Fibroblast of the aortic adventitia (primary cell): ENCODE data around the gene AMPD2. TPM values are rescaled to one million over a fixed set of nuclear protein-coding genes. Genes with fewer than 3 reads are reported as not detected.
A peak's percentile ranks its signal among the peaks of the same experiment; 100 is the strongest.

ENCODE experiments used
- DNase-seq: peaks from one replicate; pipeline ENCODE4 v3.0.0-alpha.2; 2010; ENCODE audit warnings: low read depth
- H3K4me3 ChIP-seq: 2 replicates; pipeline ENCODE4 v1.5.1; 2011; ENCODE audit warnings: low read depth, mild to moderate bottlenecking, control low read depth, low read length, moderate library complexity
- CTCF ChIP-seq: IDR thresholded peaks from 2 replicates; pipeline ENCODE4 v1.5.1; 2011; ENCODE audit warnings: mild to moderate bottlenecking, low read length, control low read depth, inconsistent platforms; ENCODE audit not compliant: insufficient read depth
- total RNA-seq: library from RNA; depleted of rRNA; stranded (reverse); fragments of >200 nt; gene quantifications from 2 replicates; pipeline ENCODE4 v1.2.3, GENCODE V29; 2012; ENCODE audit warnings: low replicate concordance

AMPD2 gene
- total RNA-seq, 1 donor, result 67.2 TPM

- DNase-seq, result no peak
- H3K4me3 ChIP-seq, result no peak overlapping the region
- TF ChIP-seq CTCF, result no peak
These were observed 34.9 kb upstream of the AMPD2 start for GRCh38 chr1:109584766-109585165.

DNA sequence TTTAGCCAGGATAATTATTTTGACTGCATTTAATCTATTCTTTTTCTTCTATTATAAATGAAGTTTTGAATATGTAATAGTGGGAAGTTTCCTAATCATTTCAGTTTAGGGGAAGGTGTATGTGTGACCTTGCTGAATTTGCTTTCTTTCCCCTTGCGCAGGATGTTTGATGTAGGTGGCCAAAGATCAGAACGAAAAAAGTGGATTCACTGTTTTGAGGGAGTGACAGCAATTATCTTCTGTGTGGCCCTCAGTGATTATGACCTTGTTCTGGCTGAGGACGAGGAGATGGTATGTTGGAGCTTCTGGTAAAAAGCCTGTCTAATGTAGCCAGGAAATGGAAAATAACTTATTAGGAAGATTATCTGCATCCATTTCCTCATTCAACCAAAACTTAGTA, 33.6 kb upstream of the AMPD2 start:
- H3K4me3 ChIP-seq, result no peak overlapping the region
- DNase-seq, result no peak
- TF ChIP-seq CTCF, result no peak

DNA sequence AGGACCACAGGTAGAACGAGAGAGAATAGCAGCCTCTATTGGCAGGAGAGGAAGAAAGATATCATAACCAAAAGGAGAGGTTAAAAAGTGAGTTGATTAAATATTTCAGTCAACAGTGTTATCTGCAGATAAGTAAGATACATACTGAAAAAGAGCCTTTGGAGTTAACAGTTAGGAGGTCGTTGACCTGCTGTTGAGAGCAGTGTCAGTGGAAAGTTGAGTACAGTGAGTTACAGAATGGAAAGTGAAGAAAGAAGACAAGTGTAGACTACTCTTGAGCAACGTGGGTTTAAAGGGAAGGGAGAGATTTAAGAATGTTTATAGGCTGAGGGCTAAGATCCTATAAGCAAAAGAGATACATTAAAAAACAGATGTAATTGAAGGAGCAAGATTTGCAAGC, 30.5 kb upstream of the AMPD2 start:
- DNase-seq, result no peak
- TF ChIP-seq CTCF, result no peak
- no peak overlapping the region for H3K4me3 ChIP-seq

DNA sequence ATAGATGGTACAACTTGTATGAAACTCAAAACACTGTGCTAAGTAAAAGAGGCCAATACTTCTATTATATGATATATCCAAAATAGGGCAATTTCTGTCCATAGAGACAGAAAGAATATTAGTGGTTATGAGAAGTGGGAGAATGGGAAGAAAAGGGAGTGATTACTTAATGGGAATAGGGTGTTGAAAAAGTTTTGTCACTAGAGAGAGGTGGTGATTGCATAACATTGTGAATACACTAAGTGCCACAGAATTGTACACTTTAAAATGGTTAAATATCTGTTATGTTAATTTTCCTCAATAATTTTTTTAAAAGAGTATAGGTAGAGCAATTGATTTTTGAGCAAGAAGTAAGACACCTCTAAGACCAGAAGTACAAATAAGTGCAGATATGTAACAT, 30.0 kb upstream of the AMPD2 start:
- TF ChIP-seq CTCF, result no peak
- no peak overlapping the region for H3K4me3 ChIP-seq
- no peak for DNase-seq

- TF ChIP-seq CTCF, result no peak
- H3K4me3 ChIP-seq, result no peak overlapping the region
- no peak for DNase-seq
These were observed 26.7 kb upstream of the AMPD2 start for GRCh38 chr1:109592916-109593315.

DNA sequence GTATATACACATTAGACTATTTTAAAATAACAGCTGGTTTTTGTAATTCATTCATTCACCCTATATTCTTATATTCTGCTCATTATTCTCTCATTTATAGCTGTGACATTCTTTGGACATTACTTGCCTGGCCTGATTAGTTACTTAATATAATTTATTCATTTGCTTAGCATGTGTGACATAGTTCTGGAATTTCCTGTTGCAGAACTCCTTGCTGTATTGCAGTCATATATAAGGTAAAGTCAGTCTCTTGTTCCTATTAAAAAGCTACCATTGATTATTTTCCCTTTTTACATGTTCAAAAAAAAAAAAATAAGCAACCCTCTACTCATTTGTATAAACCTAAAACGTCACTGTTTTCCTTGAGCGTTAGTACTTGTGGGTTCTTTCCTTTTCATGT, 24.1 kb upstream of the AMPD2 start:
- no peak for TF ChIP-seq CTCF
- peak; percentile 14 for DNase-seq
- H3K4me3 ChIP-seq, result no peak overlapping the region

DNA sequence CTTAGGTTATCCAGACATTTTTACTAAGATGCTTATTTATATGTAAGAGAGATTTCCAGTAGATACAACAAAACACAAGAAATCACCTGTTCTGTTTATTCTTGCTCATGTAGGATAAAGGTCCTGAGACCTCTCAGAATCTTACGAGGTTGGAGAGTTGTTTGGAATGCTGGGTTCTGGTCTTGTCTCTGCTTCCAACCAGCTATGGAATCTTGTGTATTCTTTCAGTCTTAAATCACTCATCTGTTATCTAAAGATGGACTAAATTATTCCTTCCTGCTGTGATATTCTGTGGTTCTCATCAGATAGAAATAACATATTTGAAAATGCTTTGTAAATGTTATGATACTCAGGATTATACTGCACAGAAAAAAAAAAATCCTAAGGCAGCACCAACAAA, 21.5 kb upstream of the AMPD2 start:
- DNase-seq, result no peak
- no peak overlapping the region for H3K4me3 ChIP-seq
- no peak for TF ChIP-seq CTCF
